ENCODE data around the gene SYCP2.

The SYCP2 gene

GRCh38 chr20:59820204-59821041 lies 113.0 kb downstream of the SYCP2 start:
- no peak for DNase-seq (ENCODE audit: low read depth, low spot score)
- no peak overlapping the region for H3K4me3 ChIP-seq (ENCODE audit: insufficient read length, low read depth)
- no peaks in the 10 kb centered on the region for H3K36me3 ChIP-seq (ENCODE audit: insufficient read depth, insufficient read length, low read length)
- no peak overlapping the region for H3K9ac ChIP-seq (ENCODE audit: insufficient read length, low read depth)
- H3K27me3 ChIP-seq (ENCODE audit: insufficient read depth, insufficient read length), result peaks cover 4% of the 10 kb centered on the region
- peaks cover 5% of the 10 kb centered on the region for H3K4me1 ChIP-seq (ENCODE audit: insufficient read depth, insufficient read length)
- H3K9me3 ChIP-seq (ENCODE audit: insufficient read depth, low read length), result no peaks in the 10 kb centered on the region
- TF ChIP-seq YY1 (IDR thresholded peaks at IDR 0.05; ENCODE audit: insufficient read depth, insufficient read length), result no peak
- no peak for TF ChIP-seq ZNF274 (IDR thresholded peaks at IDR 0.05; ENCODE audit: low read depth, low read length)
- TF ChIP-seq SUZ12 (IDR thresholded peaks at IDR 0.05; ENCODE audit: extremely low read depth, insufficient read depth, insufficient read length), result no peak

- DNase-seq (ENCODE audit: low read depth, low spot score), result no peak
- no peak overlapping the region for H3K9ac ChIP-seq (ENCODE audit: insufficient read length, low read depth)
- H3K4me3 ChIP-seq (ENCODE audit: insufficient read length, low read depth), result no peak overlapping the region
- H3K27me3 ChIP-seq (ENCODE audit: insufficient read depth, insufficient read length), result peaks cover 4% of the 10 kb centered on the region
- no peaks in the 10 kb centered on the region for H3K36me3 ChIP-seq (ENCODE audit: insufficient read depth, insufficient read length, low read length)
- no peak for TF ChIP-seq ZNF274 (IDR thresholded peaks at IDR 0.05; ENCODE audit: low read depth, low read length)
- no peak for TF ChIP-seq YY1 (IDR thresholded peaks at IDR 0.05; ENCODE audit: insufficient read depth, insufficient read length)
- no peak for TF ChIP-seq SUZ12 (IDR thresholded peaks at IDR 0.05; ENCODE audit: extremely low read depth, insufficient read depth, insufficient read length)
- H3K4me1 ChIP-seq (ENCODE audit: insufficient read depth, insufficient read length), result peaks cover 5% of the 10 kb centered on the region
- H3K9me3 ChIP-seq (ENCODE audit: insufficient read depth, low read length), result no peaks in the 10 kb centered on the region
These were observed 113.8 kb downstream of the SYCP2 start for GRCh38 chr20:59819496-59820203.

DNA sequence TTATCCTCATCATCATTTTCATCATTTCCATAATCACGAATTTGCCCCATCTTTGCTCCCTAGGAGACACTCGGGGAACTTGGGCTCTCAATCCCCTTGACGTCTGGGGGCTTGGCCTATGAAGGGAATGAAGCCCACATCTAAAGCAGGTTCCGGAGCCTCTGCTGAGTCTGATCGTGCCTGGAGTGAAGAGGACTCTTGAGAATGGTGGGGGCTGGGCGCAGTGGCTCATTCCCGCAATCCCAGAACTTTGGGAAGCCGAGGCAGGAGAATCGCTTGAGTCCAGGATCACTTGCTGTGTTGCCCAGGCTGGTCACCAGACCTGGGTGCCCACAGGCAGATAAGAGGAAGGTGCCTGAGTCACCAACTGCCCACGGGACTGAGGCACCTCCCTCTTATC lies 114.5 kb downstream of the SYCP2 start:
- H3K36me3 ChIP-seq (ENCODE audit: insufficient read depth, insufficient read length, low read length), result no peaks in the 10 kb centered on the region
- H3K27me3 ChIP-seq (ENCODE audit: insufficient read depth, insufficient read length), result peaks cover 4% of the 10 kb centered on the region
- no peaks in the 10 kb centered on the region for H3K9me3 ChIP-seq (ENCODE audit: insufficient read depth, low read length)
- no peak for DNase-seq (ENCODE audit: low read depth, low spot score)
- peaks cover 5% of the 10 kb centered on the region for H3K4me1 ChIP-seq (ENCODE audit: insufficient read depth, insufficient read length)
- TF ChIP-seq SUZ12 (IDR thresholded peaks at IDR 0.05; ENCODE audit: extremely low read depth, insufficient read depth, insufficient read length), result no peak
- no peak for TF ChIP-seq ZNF274 (IDR thresholded peaks at IDR 0.05; ENCODE audit: low read depth, low read length)
- no peak for TF ChIP-seq YY1 (IDR thresholded peaks at IDR 0.05; ENCODE audit: insufficient read depth, insufficient read length)
- no peak overlapping the region for H3K9ac ChIP-seq (ENCODE audit: insufficient read length, low read depth)
- no peak overlapping the region for H3K4me3 ChIP-seq (ENCODE audit: insufficient read length, low read depth)

GRCh38 chr20:59817846-59818615 lies 115.4 kb downstream of the SYCP2 start:
- H3K4me3 ChIP-seq (ENCODE audit: insufficient read length, low read depth), result no peak overlapping the region
- H3K9me3 ChIP-seq (ENCODE audit: insufficient read depth, low read length), result no peaks in the 10 kb centered on the region
- DNase-seq (ENCODE audit: low read depth, low spot score), result no peak
- H3K36me3 ChIP-seq (ENCODE audit: insufficient read depth, insufficient read length, low read length), result no peaks in the 10 kb centered on the region
- H3K4me1 ChIP-seq (ENCODE audit: insufficient read depth, insufficient read length), result peaks cover 5% of the 10 kb centered on the region
- TF ChIP-seq YY1 (IDR thresholded peaks at IDR 0.05; ENCODE audit: insufficient read depth, insufficient read length) (no peak), ZNF274 (IDR thresholded peaks at IDR 0.05; ENCODE audit: low read depth, low read length) (no peak), SUZ12 (IDR thresholded peaks at IDR 0.05; ENCODE audit: extremely low read depth, insufficient read depth, insufficient read length) (no peak)
- no peak overlapping the region for H3K9ac ChIP-seq (ENCODE audit: insufficient read length, low read depth)
- peaks cover 7% of the 10 kb centered on the region for H3K27me3 ChIP-seq (ENCODE audit: insufficient read depth, insufficient read length)

- no peak for DNase-seq (ENCODE audit: low read depth, low spot score)
- H3K27me3 ChIP-seq (ENCODE audit: insufficient read depth, insufficient read length), result peaks cover 7% of the 10 kb centered on the region
- H3K36me3 ChIP-seq (ENCODE audit: insufficient read depth, insufficient read length, low read length), result no peaks in the 10 kb centered on the region
- no peak overlapping the region for H3K4me3 ChIP-seq (ENCODE audit: insufficient read length, low read depth)
- TF ChIP-seq SUZ12 (IDR thresholded peaks at IDR 0.05; ENCODE audit: extremely low read depth, insufficient read depth, insufficient read length) (no peak), YY1 (IDR thresholded peaks at IDR 0.05; ENCODE audit: insufficient read depth, insufficient read length) (no peak), ZNF274 (IDR thresholded peaks at IDR 0.05; ENCODE audit: low read depth, low read length) (no peak)
- no peak overlapping the region for H3K9ac ChIP-seq (ENCODE audit: insufficient read length, low read depth)
- peaks cover 2% of the 10 kb centered on the region for H3K4me1 ChIP-seq (ENCODE audit: insufficient read depth, insufficient read length)
- no peaks in the 10 kb centered on the region for H3K9me3 ChIP-seq (ENCODE audit: insufficient read depth, low read length)
These were observed 116.0 kb downstream of the SYCP2 start for GRCh38 chr20:59817406-59817805.

DNA sequence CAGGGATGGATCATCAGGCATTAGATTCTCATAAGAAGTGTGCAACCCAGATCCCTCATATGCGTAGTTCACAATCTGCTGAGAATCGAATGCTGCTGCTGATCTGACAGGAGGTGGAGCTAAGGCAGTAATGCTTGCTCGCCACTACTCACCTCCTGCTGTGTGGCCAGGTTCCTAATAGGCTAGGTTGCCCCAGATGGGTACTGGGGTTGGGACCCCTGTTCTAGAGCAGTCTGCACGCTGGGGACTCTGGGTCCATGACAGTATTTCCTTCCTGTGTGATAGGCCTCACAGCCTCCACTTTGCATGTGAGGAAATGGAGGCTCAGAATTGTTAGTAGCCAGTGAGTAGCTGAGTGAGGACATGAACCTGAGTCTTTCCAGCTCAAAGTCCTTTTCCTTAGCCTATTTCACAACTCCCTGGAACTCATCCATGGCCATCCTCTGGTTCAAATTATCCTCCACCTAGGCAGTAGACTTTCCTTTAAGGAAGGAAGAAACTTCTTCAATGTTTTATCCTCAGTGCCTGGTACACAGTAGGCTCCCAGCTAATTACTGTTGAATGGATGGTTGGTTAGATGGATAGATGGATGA lies 117.2 kb downstream of the SYCP2 start:
- Histone ChIP-seq H3K4me3 (ENCODE audit: insufficient read length, low read depth) (no peak overlapping the region), H3K36me3 (ENCODE audit: insufficient read depth, insufficient read length, low read length) (no peaks in the 10 kb centered on the region), H3K9me3 (ENCODE audit: insufficient read depth, low read length) (no peaks in the 10 kb centered on the region), H3K9ac (ENCODE audit: insufficient read length, low read depth) (no peak overlapping the region), H3K4me1 (ENCODE audit: insufficient read depth, insufficient read length) (peaks cover 8% of the 10 kb centered on the region), H3K27me3 (ENCODE audit: insufficient read depth, insufficient read length) (peaks cover 7% of the 10 kb centered on the region)
- DNase-seq (ENCODE audit: low read depth, low spot score), result no peak
- TF ChIP-seq SUZ12 (IDR thresholded peaks at IDR 0.05; ENCODE audit: extremely low read depth, insufficient read depth, insufficient read length) (no peak), YY1 (IDR thresholded peaks at IDR 0.05; ENCODE audit: insufficient read depth, insufficient read length) (no peak), ZNF274 (IDR thresholded peaks at IDR 0.05; ENCODE audit: low read depth, low read length) (no peak)
